Measurements from ENCODE around the gene IZUMO3.
"Not testable (repeated sequence)": the region's sequence is repeated elsewhere in the genome, so short reads cannot be mapped to it uniquely, and the experiment has no call there.

The IZUMO3 gene, protein sequence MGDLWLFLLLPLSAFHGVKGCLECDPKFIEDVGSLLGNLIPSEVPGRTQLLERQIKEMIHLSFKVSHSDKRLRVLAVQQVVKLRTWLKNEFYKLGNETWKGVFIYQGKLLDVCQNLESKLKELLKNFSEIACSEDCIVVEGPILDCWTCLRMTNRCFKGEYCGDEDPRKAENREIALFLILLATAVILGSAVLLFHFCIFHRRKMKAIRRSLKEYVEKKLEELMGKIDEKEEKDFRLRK

DNA sequence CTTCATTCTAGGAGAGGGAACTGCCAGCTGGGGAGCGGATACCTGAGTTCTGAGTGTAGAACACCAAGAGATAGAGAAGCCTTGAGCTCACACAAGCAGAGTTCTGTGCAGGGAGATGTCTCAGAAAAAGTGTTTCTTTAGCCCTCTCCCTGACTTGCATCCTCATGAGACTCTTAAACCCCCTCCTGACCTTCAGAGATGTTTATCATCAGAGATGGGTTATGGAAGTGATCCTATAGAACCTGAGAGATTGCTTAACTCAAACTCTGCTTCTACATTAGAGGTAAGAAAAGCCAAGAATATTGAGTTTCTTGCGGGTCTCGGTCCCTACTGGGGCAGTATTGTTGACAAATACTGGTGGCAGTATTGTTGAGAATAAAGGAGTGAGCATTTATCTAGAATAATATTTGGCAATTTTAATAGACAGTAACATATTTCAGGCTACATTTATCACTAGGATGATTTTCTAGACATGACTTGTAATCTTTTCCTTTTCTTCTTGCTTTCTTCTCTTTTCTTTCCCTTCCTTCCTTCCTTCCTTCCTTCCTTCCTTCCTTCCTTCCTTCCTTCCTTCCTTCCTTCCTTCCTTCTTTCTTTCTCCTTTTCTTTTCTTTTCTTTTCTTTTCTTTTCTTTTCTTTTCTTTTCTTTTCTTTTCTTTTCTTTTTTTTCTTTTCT is at the start of gene IZUMO3:
TSS of gene IZUMO3 (minus strand) at position 51 of the 676 bp plus-strand sequence. CDS start 248 bp downstream, outside the sequence.
- no peak for DNase-seq

DNA sequence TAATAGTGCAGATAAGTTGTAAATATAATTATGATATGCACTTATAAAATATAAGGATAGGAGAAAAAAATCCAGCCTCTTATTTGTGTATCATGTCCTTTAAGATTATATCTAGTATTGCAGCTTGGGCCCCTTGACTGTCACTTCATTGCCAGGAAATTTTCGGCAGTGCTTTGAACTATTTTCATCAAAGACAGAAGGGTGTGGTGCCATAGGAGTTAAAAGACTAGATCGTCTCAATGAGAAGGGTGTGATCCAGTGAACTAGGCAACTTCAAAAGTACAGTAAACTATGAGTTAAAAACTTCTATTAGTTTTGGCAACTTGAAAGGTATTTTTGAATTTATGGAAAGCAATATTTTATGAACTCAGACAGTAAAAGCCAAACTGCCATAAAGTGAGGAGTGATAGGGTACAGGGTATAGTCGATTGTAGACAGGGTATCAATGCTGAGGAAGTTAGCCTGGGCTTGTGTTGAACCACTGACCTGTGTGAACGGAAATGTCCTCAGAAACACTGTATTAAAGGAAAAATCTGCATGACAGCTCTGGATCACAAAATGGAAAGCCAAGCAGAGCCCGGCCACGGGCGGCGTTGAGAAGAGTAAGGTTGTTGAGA is 48.6 kb upstream of the IZUMO3 start:
- no peak for DNase-seq

DNA sequence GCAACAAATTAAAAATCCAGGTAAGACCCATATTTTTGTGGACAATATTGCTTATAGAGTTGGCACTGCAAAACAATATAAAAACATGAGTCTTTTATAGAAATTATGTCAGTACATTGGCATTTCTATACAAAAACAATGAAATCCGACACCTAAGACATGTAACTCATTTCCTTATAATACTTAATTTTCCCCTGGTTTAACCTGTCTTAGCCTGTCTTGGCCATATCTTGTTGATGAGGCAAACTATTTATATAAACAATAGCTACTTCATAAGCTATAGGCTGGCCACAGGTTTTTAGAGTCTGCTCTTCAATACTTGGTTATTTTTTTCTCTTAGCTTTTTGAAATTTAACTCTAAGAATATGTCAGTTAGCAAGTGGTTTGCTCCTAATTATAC is 44.7 kb upstream of the IZUMO3 start:
- no peak for DNase-seq

DNA sequence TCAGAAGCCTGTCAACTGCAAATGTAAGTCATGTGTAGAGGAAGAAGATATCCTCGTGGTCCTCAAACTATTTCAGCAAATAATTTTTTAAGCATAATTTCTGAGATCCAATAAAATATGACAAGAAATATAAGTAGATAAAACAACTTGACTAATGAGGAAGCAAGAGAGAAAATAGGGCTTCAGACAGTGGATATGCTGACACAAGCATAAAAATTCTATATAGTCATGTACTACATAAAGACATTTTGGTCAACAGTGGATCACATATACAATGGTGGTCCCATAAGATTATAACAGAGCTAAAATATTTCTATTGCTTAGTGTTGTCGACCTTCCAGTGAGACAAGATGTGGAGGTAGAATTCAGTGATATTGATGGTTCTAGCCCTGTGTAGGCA is 42.2 kb upstream of the IZUMO3 start:
- no peak for DNase-seq

DNA sequence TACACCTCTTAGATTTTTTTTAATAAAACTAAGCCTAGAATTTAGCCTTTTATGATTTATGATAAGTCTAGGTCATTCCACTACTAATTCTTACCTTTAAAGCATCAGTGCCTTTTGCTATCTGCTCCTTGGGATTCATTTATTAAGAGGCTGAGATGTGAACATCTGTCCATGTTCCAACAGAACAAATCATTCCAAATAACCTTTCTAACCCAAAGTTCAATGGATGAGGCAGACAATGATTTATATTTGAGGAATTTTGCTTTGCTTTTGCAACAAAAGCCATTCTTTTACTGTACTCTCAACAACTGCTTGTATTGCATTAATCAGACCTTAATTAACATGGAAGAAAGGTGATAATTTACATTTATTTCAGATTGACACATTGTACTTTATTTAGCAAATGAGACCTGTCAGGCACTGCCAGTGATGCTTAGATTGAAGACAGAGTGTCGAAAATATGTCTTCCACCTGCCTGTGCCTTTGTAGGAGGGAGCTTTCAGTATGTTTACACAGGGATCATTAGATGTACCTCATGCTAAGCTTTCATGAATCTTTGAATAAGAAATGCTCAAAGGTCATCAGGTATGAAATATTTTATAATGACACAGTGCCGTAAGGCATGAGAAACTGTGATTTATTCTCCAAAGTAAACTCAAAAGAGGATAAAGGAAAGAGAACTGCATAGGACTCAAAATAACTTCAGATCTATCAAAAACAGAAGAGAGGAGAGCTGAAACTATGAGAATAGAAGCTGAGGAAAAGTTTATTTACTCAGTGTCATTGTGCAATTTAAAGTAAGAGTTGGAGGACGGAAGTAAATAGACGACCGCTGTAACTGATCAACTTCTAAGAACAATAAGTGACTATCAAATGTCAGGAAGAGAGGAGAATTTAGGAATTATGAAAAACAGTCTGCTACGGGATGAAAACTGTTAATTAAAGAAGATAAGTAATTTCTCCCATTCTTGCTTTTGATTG is 36.7 kb upstream of the IZUMO3 start:
- no peak for DNase-seq

DNA sequence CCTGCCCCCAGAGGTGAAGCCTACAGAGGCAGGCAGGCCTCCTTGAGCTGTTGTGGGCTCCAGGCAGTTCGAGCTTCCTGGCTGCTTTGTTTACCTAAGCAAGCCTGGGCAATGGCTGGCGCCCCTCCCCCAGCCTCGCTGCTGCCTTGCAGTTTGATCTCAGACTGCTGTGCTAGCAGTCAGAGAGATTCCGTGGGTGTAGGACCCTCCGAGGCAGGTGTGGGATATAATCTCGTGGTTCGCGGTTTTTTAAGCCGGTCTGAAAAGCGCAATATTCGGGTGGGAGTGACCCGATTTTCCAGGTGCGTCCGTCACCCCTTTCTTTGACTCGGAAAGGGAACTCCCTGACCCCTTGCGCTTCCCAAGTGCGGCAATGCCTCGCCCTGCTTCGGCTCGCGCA is 34.3 kb upstream of the IZUMO3 start:
- not testable (repeated sequence) for DNase-seq

DNA sequence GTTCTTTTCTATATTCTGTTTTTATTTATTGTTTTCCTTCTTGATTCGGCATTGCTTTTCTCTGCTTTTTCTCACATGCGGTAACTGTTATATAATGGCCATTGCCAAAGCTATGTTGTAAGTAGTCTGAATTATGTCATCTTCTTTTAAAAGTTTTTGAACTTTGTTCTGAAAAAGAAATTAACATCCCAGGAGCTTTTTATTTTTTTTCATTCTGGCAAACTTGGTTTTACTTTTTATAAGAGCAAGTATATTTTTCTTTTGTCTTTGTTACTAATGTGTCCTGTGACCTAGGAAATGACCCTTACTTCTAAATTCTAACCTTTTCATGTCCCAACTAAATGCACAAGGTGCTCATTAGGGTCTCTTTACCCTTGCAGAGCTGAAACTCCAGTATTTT is 26.7 kb upstream of the IZUMO3 start:
- DNase-seq, result no peak

DNA sequence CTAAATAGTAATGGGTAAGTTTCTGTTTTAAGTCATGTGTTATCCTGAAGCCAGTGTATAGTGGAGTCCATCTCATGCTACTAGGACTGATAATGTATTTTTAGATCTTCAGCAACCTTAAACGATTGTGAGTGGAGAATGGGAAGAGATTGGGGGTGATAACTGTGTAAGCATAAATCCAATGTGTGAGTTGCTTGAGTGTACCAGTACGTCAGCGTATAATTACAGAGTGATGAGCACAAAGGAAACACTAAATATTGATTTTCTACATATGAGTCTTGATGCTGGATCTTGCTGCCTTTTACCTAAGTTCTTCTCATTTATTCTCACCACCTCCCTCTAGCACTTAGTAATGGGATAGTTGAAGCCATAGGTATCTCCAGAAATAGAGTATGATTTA is 16.3 kb upstream of the IZUMO3 start:
- no peak for DNase-seq

DNA sequence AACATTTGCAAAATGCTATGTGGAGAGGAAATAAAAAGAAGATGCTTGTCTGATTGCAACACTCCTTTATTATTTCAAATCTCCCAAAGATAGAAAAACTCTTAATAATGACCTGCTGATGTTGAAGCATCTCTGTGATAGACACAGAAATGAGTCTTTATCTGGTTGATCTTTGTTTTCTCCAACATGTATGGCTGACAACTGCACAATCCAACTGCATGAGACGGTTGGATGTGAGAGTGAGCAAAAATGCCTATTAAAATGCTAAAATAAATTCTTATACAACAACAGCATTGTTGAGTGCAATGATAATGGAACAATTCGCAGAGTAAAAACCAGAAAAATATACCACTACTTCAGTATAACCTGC is 7.5 kb upstream of the IZUMO3 start:
- no peak for DNase-seq

DNA sequence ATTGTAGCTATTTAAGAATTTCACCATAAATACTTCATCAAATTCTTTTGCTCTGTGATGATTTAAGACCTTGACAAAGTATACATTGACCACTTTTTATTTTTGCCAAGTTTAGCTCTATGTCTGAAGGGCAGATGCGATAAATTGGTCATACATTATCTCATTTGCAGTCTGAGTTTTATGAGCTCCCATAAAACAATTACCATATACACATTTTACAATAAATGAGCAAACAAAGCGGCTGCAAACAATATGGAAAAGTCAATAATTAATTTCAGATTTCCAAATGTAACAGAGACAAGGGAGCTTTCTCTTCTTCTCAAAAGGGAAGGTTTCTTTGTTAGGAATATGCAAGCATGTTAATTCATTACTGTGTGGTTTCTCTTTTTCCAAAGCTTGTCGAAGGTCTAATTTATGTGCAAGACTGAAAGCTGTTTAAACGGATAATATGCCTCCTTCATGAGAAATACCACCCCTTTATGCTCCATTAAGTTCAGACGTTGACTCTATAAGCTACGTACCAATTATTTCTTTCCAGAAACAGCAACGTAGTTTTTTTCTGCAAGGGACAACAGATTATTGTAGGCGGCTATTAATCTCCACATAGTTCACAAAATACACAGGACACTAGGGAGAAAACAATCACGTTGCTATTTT is 7.0 kb upstream of the IZUMO3 start:
- no peak for DNase-seq

DNA sequence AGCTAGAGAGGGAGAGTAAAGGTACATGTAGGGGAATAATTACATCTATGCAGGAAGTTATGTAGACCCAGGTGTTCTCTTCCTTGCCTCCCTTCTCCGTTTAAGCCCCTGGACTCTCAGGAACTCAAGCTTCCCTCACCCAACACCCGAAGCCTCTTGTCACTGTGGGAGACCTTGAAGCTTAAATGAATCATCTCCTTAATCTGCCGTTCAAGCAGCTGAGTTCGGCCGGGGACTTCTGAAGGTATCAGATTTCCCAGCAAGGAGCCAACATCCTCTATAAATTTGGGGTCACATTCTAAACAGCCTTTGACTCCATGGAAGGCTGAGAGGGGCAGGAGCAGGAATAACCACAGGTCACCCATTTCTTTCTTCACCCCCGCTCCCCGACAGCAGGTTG is 412 bp downstream of the IZUMO3 start:
- DNase-seq, result no peak

DNA sequence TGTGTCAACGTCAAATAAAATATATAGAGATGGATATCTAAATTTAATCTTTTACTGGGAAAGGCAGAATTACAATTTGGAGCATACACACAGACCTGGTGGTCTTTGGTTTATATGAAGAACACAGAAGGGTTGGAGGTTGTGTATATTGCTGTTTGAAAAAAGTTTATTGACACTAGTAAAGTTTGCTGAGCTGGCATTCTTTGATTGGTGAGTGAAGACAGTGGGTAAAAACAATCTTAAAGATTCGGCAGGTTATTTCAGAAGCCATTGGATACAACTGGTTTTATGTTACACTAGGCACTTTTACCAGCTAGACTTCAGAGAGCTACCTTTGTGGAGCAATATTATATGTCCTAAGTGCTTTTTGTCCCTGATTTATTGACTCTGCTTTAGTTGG is 27.2 kb downstream of the IZUMO3 start:
- no peak for DNase-seq

DNA sequence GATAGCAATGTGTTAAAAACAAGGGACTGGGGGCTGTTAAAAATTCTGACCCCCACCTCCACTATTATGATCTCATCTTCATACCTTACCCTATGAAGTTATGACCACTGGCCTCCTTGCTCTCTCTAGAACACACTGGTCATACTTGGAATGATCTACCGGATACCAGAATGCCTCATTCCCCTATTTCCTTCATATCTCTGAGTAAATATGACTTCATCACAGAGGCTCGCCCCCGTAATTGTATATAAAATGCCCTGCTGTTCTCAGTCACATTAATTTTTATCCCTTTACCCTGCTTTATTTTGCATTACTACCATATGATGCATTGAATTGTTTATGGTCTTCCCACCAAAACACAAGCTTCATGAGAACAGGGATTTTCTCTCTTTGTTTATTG is 29.2 kb downstream of the IZUMO3 start:
- DNase-seq, result no peak

DNA sequence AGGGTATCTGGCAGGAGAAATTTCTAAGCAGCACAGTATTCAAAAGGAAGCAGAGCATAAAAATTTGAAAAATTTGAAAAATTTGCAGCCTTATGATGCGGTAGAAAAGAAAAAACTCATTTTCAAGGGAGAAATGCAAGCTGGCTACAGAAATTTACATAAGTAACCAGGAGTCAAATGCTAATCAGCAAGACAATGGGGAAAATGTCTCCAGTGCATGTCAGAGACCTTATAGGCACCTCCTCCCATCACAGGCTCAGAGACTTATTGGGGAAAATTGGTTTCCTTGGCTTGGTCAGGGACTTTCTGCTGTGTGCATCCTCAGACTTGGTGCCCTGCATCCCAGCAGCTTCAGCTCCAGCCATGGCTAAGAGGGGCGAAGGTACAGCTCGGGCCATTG is 35.8 kb downstream of the IZUMO3 start:
- no peak for DNase-seq

DNA sequence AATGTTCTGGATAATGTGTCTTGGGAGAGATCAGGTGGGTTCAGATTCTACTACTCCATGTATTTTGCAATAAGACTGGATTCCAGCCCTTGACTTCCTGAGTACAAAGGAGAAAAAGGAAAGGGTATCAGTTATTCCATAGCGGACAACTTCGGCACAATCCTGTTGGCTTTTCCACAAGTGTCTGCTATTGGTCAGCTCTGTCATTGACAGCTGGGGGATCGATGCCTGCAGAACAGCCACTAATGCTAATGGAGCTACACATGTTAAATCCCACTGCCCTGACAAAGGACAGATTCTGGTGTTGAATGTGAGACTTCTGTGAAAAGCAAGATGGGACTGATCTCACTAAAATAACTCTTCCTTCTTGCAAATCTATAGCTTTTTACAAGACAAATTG is 41.2 kb downstream of the IZUMO3 start:
- no peak for DNase-seq

DNA sequence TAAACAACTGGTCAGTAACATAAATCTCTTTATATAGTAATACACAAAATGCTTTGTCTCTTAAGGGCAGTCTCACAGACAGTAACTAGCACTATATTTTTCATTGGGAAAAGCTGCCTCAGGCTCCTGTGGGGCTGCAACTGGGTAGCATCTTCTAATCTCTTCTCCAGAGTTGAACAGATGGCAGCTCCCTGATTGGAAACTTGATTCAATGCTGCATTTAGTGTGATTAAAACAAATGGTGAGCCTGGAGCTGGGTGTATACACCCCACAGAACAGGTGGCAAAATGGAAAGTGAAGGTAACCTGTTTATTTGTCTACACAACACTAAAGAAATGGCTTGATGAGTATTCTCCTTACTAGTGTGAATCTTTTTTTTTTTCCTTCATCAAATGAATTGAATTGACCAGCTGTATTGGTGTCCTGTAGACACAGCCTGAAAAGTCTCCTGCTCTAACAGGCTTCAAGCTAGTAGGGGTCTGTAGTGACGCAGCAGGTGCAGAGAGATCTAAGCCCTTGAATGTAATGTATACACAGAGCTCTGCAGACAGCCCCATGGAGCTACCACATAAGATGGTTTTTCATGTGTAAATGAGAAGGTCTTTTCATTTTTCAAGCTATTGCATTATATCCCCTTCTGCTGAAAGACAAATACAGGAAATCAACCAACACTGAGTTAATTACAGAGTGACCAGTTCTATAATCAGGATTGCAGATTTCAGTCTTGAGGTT is 43.3 kb downstream of the IZUMO3 start:
- no peak for DNase-seq

DNA sequence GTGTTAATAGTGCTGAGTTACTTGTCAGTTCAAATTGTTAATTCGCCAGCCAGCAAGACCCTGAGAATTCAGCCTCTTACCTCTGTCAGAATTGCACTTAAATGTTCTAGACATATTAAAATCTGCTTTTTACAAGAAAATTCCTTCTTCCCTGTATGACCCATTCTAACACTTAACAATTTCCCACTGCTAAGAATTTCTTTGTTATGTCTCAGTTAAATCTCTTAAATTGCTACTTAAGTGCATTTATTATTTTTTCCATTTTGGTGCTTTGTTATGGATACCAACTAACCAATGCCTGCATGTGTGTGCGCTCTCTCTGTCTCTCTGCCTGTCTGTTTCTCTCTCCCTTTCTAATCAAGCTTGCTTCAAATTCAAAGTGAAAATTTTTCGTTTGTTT is 44.9 kb downstream of the IZUMO3 start:
- DNase-seq, result no peak

DNA sequence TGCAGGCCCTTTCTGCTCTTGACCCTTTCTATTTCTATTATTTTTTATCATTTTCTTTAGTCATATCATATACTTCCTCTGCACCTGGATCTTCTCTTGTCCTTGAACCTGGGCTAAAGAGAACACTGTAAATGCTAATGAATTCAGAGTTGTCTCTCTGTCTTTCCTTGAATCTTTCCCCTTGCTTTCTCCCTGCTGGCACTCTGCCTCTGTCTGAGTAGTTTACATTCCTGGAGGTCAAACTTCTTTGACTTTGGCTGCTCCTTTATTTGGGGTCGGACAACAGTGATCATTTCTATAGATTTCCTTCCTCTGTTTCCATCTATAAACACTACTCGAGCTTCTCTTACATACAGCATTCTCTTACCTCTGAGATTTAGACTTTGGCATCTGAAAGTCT is 47.1 kb downstream of the IZUMO3 start:
- DNase-seq, result no peak

DNA sequence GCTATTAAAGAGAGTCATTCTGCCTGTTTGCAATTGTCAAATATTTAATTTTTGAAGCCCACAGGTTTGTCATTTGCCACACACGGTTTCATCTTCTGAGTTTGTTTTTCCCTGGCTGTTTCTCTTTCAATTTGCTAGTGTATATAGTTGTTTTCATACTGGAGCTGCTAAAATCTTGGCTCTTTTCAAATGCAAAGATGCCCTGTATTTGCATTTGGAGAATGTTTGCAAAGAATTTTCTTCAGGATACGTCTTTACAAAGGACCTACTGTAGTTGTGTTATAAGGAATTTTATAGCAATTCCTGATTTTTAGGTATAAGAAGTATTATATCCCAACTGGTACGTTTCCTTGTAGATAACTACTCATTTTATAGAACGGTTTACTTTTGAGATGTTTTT is 48.0 kb downstream of the IZUMO3 start:
- no peak for DNase-seq
